A549 (cell line): ENCODE results near the gene ALDH5A1. TPM values are rescaled to one million over a fixed set of nuclear protein-coding genes. Genes with fewer than 3 reads are reported as not detected.

Experiments used
- ATAC-seq, 2 experiments: fragments of 200-7000 bp in 1 of 2; fragments of >200 bp in 1 of 2; cut with Nextera tagmentation in 1 of 2; cut with Tn5 transposase in 1 of 2; 3 replicates each; pipeline versions ENCODE4 v1.8.0 to v1.9.1; 2018 to 2020; ENCODE audit warnings: mild to moderate bottlenecking in 1 of 2, moderate library complexity in 1 of 2
- CTCF ChIA-PET: fragments of 300-600 bp; sonication (Branson Sonifier 250); formaldehyde crosslinking; extraction: SDS; loops from one replicate; lab custom pipeline; 2021; ENCODE audit warnings: antibody characterized with exemption, inconsistent platforms; lab: Yijun Ruan, JAX
- POLR2A ChIA-PET: fragments of 350-600 bp; formaldehyde crosslinking; extraction: SDS; loops from one replicate; lab custom pipeline; 2021; ENCODE audit warnings: antibody characterized with exemption, inconsistent platforms; lab: Yijun Ruan, JAX
- DNase-seq, 2 experiments: peaks; one replicate each; pipeline versions ENCODE4 v3.0.0 to v3.0.0-alpha.2; 2011 to 2016; ENCODE audit warnings: low read depth in 1 of 2, low spot score in 1 of 2
- FAIRE-seq: peaks from 2 replicates; lab custom pipeline; 2011; peaks lifted over from hg19 to GRCh38; lab: Jason Lieb, UNC
- H3K27ac ChIP-seq, 2 experiments: fragments of >200 bp; sonication (Bioruptor Twin); formaldehyde crosslinking; 3 replicates each; pipeline ENCODE4 v1.5.1; 2016 to 2017
- H3K4me1 ChIP-seq: fragments of >200 bp; sonication (Bioruptor Twin); formaldehyde crosslinking; 3 replicates; pipeline ENCODE4 v1.6.1; 2016
- H3K4me2 ChIP-seq: fragments of >200 bp; sonication (Bioruptor Twin); formaldehyde crosslinking; 3 replicates; pipeline ENCODE4 v1.6.1; 2016
- H3K4me3 ChIP-seq: fragments of >200 bp; sonication (Bioruptor Twin); formaldehyde crosslinking; 3 replicates; pipeline ENCODE4 v1.5.1; 2016
- H3K9me3 ChIP-seq: fragments of >200 bp; sonication (Bioruptor Twin); formaldehyde crosslinking; 3 replicates; pipeline ENCODE4 v1.6.1; 2016
- BHLHE40 ChIP-seq: IDR thresholded peaks from 2 replicates; pipeline ENCODE4 v1.6.1; 2012; ENCODE audit warnings: low read depth, low read length, inconsistent platforms
- CBX8 ChIP-seq: fragments of 200-600 bp; sonication (generic); IDR thresholded peaks from 2 replicates; pipeline ENCODE4 v1.6.1; 2016
- CHD2 ChIP-seq: fragments of 150-350 bp; IDR thresholded peaks from 2 replicates; pipeline ENCODE4 v1.6.1; 2014; ENCODE audit warnings: low read length; ENCODE audit not compliant: partially characterized antibody
- CHD4 ChIP-seq: fragments of 200-600 bp; sonication (generic); IDR thresholded peaks from 2 replicates; pipeline ENCODE4 v1.6.1; 2016; ENCODE audit warnings: antibody characterized with exemption, mild to moderate bottlenecking, borderline replicate concordance
- EHF ChIP-seq: fragments of 250-450 bp; sonication (Bioruptor Pico); IDR thresholded peaks from 2 replicates; pipeline ENCODE4 v1.5.0; 2020; ENCODE audit warnings: mild to moderate bottlenecking
- EHMT2 ChIP-seq: fragments of 200-600 bp; sonication (generic); IDR thresholded peaks from 2 replicates; pipeline ENCODE4 v1.6.1; 2016; ENCODE audit warnings: antibody characterized with exemption, low read depth, mild to moderate bottlenecking, moderate library complexity
- EP300 ChIP-seq, 2 experiments: fragments of >200 bp; sonication (Bioruptor Twin); formaldehyde crosslinking; IDR thresholded peaks; 2 replicates in 1 of 2; 3 replicates in 1 of 2; pipeline ENCODE4 v1.6.1; 2016 to 2017
- FOSL2 ChIP-seq, 2 experiments: fragments of 450-650 bp in 1 of 2; fragments of >200 bp in 1 of 2; sonication (Bioruptor Twin) in 1 of 2; formaldehyde crosslinking; IDR thresholded peaks; 2 replicates each; pipeline versions ENCODE4 v1.5.0 to v1.6.1; 2016 to 2020; ENCODE audit warnings: mild to moderate bottlenecking in 1 of 2, moderate library complexity in 1 of 2
- FOXS1 ChIP-seq: fragments of 250-450 bp; sonication (Bioruptor Pico); IDR thresholded peaks from 2 replicates; pipeline ENCODE4 v1.5.0; 2020; ENCODE audit warnings: mild to moderate bottlenecking, moderate library complexity
- HOXB13 ChIP-seq: fragments of 250-450 bp; sonication (Bioruptor Pico); IDR thresholded peaks from 2 replicates; pipeline ENCODE4 v1.5.0; 2020; ENCODE audit warnings: low read depth, mild to moderate bottlenecking, moderate library complexity
- HOXB5 ChIP-seq: fragments of 250-450 bp; sonication (Bioruptor Pico); IDR thresholded peaks from 2 replicates; pipeline ENCODE4 v1.5.0; 2020; ENCODE audit warnings: mild to moderate bottlenecking, moderate library complexity
- JUNB ChIP-seq: fragments of >200 bp; sonication (Bioruptor Twin); formaldehyde crosslinking; IDR thresholded peaks from 2 replicates; pipeline ENCODE4 v1.6.1; 2016
- KDM1A ChIP-seq: fragments of 200-600 bp; sonication (generic); IDR thresholded peaks from 2 replicates; pipeline ENCODE4 v1.6.1; 2016; ENCODE audit warnings: low read depth, mild to moderate bottlenecking
- KDM5A ChIP-seq: fragments of 200-600 bp; sonication (generic); IDR thresholded peaks from 2 replicates; pipeline ENCODE4 v1.6.1; 2016; ENCODE audit warnings: antibody characterized with exemption, mild to moderate bottlenecking
- MAFK ChIP-seq: fragments of 450-650 bp; IDR thresholded peaks from 2 replicates; pipeline ENCODE4 v1.6.1; 2014; ENCODE audit not compliant: partially characterized antibody
- NFE2L2 ChIP-seq: fragments of 150-350 bp; conservative IDR thresholded peaks from 2 replicates; pipeline ENCODE4 v1.6.1; 2014; ENCODE audit warnings: low read length
- PHF8 ChIP-seq: fragments of 200-600 bp; sonication (generic); IDR thresholded peaks from 2 replicates; pipeline ENCODE4 v1.6.1; 2016; ENCODE audit warnings: low read depth, mild to moderate bottlenecking, antibody characterized with exemption, moderate library complexity, borderline replicate concordance
- POLR2A ChIP-seq: IDR thresholded peaks from 2 replicates; pipeline ENCODE4 v1.6.1; 2012; ENCODE audit warnings: mild to moderate bottlenecking, low read length
- POLR2AphosphoS2 ChIP-seq: conservative IDR thresholded peaks from 2 replicates; pipeline ENCODE4 v1.6.1; 2012; ENCODE audit warnings: low read length, improper control_type of control experiment, inconsistent platforms
- RAD21 ChIP-seq, 2 experiments: fragments of >200 bp in 1 of 2; sonication (Bioruptor Twin) in 1 of 2; formaldehyde crosslinking in 1 of 2; IDR thresholded peaks in 1 of 2; conservative IDR thresholded peaks in 1 of 2; 2 replicates in 1 of 2; 3 replicates in 1 of 2; pipeline ENCODE4 v1.6.1; 2012 to 2018; ENCODE audit warnings: inconsistent platforms in 1 of 2
- RARB ChIP-seq: fragments of 250-450 bp; sonication (Bioruptor Pico); IDR thresholded peaks from 2 replicates; pipeline ENCODE4 v1.8.0; 2021; ENCODE audit warnings: mild to moderate bottlenecking, moderate library complexity
- RCOR1 ChIP-seq: fragments of 150-350 bp; IDR thresholded peaks from 2 replicates; pipeline ENCODE4 v1.6.1; 2014; ENCODE audit warnings: antibody characterized with exemption, low read length, low read depth
- RFX5 ChIP-seq: fragments of 450-650 bp; IDR thresholded peaks from 2 replicates; pipeline ENCODE4 v1.7.1; 2014; ENCODE audit warnings: antibody characterized with exemption, mild to moderate bottlenecking, moderate library complexity
- SREBF2 ChIP-seq: fragments of 450-650 bp; IDR thresholded peaks from 2 replicates; pipeline ENCODE4 v1.6.1; 2014; ENCODE audit warnings: mild to moderate bottlenecking, moderate library complexity
- TFCP2L1 ChIP-seq: fragments of 250-450 bp; sonication (Bioruptor Pico); IDR thresholded peaks from 2 replicates; pipeline ENCODE4 v1.5.0; 2021; ENCODE audit warnings: mild to moderate bottlenecking
- TP53 ChIP-seq: fragments of 250-450 bp; sonication (Bioruptor Pico); IDR thresholded peaks from 2 replicates; pipeline ENCODE4 v1.5.0; 2021; ENCODE audit warnings: mild to moderate bottlenecking, moderate library complexity
- ZFP36 ChIP-seq: fragments of 450-650 bp; IDR thresholded peaks from 2 replicates; pipeline ENCODE4 v1.6.1; 2014; ENCODE audit warnings: borderline replicate concordance; ENCODE audit not compliant: partially characterized antibody
- ZNF302 ChIP-seq: fragments of 250-450 bp; sonication (Bioruptor Pico); IDR thresholded peaks from 2 replicates; pipeline ENCODE4 v1.9.0; 2021; ENCODE audit warnings: inconsistent platforms, mild to moderate bottlenecking, moderate library complexity
- ZSCAN20 ChIP-seq: fragments of 250-450 bp; sonication (Bioruptor Pico); IDR thresholded peaks from 2 replicates; pipeline ENCODE4 v1.8.0; 2022; ENCODE audit warnings: mild to moderate bottlenecking, moderate library complexity
- WGBS: methylation state at CpG from one replicate; pipeline ENCODE4 v1.1.6; 2017; ENCODE audit errors: missing lambda C conversion rate; 5-methylcytosine and 5-hydroxymethylcytosine counted together
- polyA plus RNA-seq, 4 experiments: library from polyadenylated mRNA; depleted of rRNA in 3 of 4; stranded (reverse); fragments of >200 nt; fragmentation: RNase III in 1 of 4; extraction: RNeasy Plus Mini Kit Qiagen cat#74134 plus additional on column Dnase treatment in 1 of 4; gene quantifications; 2 replicates in 3 of 4; 3 replicates in 1 of 4; pipeline ENCODE4 v1.2.3, GENCODE V29; 2011 to 2017
- TF ChIP-seq, protein P1 (sequence below): fragments of 450-650 bp; IDR thresholded peaks from 2 replicates; pipeline ENCODE4 v1.6.1; 2014; ENCODE audit warnings: antibody characterized with exemption
- TF ChIP-seq, protein P2 (sequence below): IDR thresholded peaks from 2 replicates; pipeline ENCODE4 v1.6.1; 2012; ENCODE audit warnings: low read depth, borderline replicate concordance
- TF ChIP-seq, protein P3 (sequence below): IDR thresholded peaks from 2 replicates; pipeline ENCODE4 v1.6.1; 2012
- TF ChIP-seq, protein P4 (sequence below): IDR thresholded peaks from 2 replicates; pipeline ENCODE4 v1.6.1; 2012

ALDH5A1 gene
- polyA plus RNA-seq, 2 of the 4 experiments (the other 2 are of a cell fraction), result 6.9 to 10.9 TPM

DNA sequence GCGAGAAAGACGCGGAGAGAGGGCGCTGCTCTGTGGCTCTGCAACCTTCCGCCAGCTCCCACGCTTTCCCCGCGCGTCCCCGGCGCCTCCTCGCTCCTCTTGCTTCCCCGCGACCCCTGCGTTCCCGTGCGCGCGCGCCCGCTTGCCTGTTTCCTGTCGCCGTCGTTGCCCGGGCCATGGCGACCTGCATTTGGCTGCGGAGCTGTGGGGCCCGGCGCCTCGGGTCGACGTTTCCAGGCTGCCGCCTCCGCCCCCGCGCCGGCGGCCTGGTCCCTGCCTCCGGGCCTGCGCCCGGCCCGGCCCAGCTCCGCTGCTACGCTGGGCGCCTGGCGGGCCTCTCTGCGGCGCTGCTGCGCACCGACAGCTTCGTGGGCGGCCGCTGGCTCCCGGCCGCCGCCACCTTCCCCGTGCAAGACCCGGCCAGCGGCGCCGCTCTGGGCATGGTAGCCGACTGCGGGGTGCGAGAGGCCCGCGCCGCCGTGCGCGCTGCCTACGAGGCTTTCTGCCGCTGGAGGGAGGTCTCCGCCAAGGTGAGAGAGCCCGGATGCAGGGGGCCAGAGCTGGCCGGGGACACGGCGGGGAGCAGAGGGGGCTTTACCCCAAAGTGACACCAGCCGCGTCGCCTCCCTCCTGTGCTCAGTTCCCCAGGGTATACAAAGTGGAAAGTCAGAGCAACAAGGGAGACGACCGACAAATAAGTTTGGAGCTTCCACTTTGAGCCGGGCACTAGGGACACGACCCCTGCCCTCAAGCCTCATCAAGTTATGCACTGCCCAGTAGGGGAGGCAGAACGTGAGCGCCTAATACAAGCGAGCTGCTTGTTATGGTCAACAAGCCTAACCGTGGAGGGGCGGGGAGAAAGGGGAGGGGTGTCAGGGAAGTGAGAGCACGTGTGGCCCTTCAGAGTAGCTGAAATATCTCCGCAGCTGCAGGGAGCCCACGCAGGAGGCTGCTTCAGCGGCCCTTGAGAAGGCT, at the start of gene ALDH5A1 (continued):
- TF ChIP-seq FOXS1 (CRISPR knock-in tag) (no peak), HOXB13 (CRISPR knock-in tag) (no peak)
- TF ChIP-seq, all 56 proteins: peak for 5

DNA sequence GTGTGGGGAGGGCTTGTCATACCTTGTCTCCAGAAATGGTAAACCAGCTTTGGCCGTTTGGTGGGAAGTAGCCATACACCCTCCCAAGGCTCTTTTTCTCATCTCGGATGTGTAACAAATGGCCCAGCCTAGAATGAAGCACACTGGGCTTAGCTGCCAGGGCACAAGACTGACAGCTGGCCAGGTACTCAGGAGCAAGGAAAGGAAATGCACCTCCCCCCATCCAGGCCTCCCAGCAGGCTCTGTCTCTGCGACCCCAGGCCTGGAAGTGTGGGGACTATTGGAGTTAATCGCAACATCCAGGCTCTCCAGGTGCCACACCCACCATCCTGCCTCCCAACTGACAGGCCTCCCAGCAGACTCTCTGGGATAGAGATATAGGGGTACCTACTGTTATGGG, 49.1 kb upstream of the ALDH5A1 start:
- POLR2A ChIA-PET, result no interaction called here
- H3K27ac ChIP-seq, result no peak overlapping the region
- no peak for ATAC-seq
- no peak overlapping the region for H3K4me2 ChIP-seq
- no peak overlapping the region for H3K4me3 ChIP-seq
- no peak for FAIRE-seq
- H3K4me1 ChIP-seq, result no peaks in the 10 kb centered on the region
- H3K9me3 ChIP-seq, result no peaks in the 10 kb centered on the region
- CTCF ChIA-PET, result no interaction called here
- TF ChIP-seq, protein P1, sequence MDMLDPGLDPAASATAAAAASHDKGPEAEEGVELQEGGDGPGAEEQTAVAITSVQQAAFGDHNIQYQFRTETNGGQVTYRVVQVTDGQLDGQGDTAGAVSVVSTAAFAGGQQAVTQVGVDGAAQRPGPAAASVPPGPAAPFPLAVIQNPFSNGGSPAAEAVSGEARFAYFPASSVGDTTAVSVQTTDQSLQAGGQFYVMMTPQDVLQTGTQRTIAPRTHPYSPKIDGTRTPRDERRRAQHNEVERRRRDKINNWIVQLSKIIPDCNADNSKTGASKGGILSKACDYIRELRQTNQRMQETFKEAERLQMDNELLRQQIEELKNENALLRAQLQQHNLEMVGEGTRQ, result no peak
- TF ChIP-seq CBX8 (no peak), EHMT2 (no peak), RCOR1 (no peak), POLR2A (no peak), KDM5A (no peak)
- TF ChIP-seq, protein P2, sequence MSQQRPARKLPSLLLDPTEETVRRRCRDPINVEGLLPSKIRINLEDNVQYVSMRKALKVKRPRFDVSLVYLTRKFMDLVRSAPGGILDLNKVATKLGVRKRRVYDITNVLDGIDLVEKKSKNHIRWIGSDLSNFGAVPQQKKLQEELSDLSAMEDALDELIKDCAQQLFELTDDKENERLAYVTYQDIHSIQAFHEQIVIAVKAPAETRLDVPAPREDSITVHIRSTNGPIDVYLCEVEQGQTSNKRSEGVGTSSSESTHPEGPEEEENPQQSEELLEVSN, result no peak
- DNase-seq, result no peak
- 88% methylated on average over 2 of the region's 4 CpGs for WGBS

DNA sequence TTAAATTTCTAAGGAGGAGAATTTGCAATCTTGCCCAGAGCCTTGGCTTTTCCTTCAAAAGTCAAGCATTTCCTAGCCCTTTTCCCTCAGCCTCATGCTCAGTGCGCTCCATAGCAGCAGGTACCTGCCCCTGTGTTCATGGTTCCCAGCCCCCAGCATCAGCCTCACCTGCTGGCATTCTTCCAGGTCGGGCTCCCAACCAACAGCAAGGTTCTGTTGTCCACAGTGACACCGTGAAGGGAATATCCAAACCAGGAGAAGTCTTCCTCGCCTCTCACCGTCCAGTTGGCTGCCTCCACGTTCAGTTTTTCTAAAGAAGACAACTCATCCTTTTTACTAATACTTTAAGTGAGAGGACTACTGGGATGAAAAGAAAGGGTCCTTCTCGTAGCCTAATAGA, 48.1 kb upstream of the ALDH5A1 start:
- CTCF ChIA-PET, result no interaction called here
- DNase-seq (no peak), ATAC-seq (no peak), FAIRE-seq (no peak)
- H3K4me1 ChIP-seq, result no peaks in the 10 kb centered on the region
- H3K9me3 ChIP-seq, result no peaks in the 10 kb centered on the region
- no peak overlapping the region for H3K27ac ChIP-seq
- no peak overlapping the region for H3K4me2 ChIP-seq
- WGBS, result 66% methylated on average over 7 of the region's 7 CpGs
- TF ChIP-seq CHD4, result no peak
- no peak for TF ChIP-seq CBX8
- no peak for TF ChIP-seq POLR2AphosphoS2
- TF ChIP-seq TFCP2L1, result no peak
- no peak for TF ChIP-seq EHF (CRISPR knock-in tag)
- TF ChIP-seq JUNB, result no peak
- TF ChIP-seq FOSL2 (IDR thresholded peaks at IDR 0.05), result no peak
- TF ChIP-seq FOSL2 (CRISPR knock-in tag; IDR thresholded peaks at IDR 0.05), result no peak
- TF ChIP-seq, protein P3, sequence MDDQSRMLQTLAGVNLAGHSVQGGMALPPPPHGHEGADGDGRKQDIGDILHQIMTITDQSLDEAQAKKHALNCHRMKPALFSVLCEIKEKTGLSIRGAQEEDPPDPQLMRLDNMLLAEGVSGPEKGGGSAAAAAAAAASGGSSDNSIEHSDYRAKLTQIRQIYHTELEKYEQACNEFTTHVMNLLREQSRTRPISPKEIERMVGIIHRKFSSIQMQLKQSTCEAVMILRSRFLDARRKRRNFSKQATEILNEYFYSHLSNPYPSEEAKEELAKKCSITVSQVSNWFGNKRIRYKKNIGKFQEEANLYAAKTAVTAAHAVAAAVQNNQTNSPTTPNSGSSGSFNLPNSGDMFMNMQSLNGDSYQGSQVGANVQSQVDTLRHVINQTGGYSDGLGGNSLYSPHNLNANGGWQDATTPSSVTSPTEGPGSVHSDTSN, result no peak
- no peak for TF ChIP-seq ZSCAN20 (CRISPR knock-in tag)
- no peak for TF ChIP-seq ZFP36
- TF ChIP-seq, protein P4, sequence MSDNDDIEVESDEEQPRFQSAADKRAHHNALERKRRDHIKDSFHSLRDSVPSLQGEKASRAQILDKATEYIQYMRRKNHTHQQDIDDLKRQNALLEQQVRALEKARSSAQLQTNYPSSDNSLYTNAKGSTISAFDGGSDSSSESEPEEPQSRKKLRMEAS, result no peak
- no peak for TF ChIP-seq EHMT2
- POLR2A ChIA-PET, result no interaction called here
- no peak overlapping the region for H3K4me3 ChIP-seq

DNA sequence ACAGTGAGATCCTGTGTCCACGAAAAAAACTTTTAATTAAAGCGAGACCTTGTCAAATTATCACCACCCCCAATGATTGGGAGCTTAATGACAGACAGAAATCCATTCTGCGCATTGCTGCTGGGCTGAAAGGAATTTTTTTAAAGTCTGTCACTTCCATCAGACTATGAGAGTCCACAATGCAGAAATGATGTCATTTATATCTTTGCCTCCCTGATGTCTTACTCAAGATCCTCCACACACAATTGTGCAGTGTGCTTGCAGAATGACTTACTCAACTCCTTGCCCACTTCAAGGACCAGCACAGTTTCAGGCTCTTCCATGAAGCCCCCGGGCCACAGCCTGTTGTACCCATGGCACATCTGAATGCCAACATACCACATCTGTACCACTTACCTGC, 46.4 kb upstream of the ALDH5A1 start:
- FAIRE-seq, result no peak
- no peak for DNase-seq
- Histone ChIP-seq H3K4me3 (no peak overlapping the region), H3K27ac (no peak overlapping the region), H3K9me3 (no peaks in the 10 kb centered on the region), H3K4me1 (no peaks in the 10 kb centered on the region), H3K4me2 (no peak overlapping the region)
- ChIA-PET POLR2A (no interaction called here), CTCF (no interaction called here)
- no peak for ATAC-seq
- 58% methylated on average over 4 of the region's 4 CpGs for WGBS
- TF ChIP-seq HOXB5 (no peak), TP53 (no peak), RCOR1 (no peak), RAD21 (conservative IDR thresholded peaks at IDR 0.05 in 1 of 2, IDR thresholded peaks at IDR 0.05 in 1 of 2) (no peak), ZNF302 (CRISPR knock-in tag) (no peak), FOSL2 (IDR thresholded peaks at IDR 0.05) (no peak), FOSL2 (CRISPR knock-in tag; IDR thresholded peaks at IDR 0.05) (no peak), EP300 (IDR thresholded peaks at IDR 0.05) (no peak), NFE2L2 (no peak), CHD4 (no peak), RARB (CRISPR knock-in tag) (no peak), KDM1A (no peak), MAFK (no peak), PHF8 (no peak), EHF (CRISPR knock-in tag) (no peak), BHLHE40 (no peak), SREBF2 (no peak), RFX5 (no peak), CHD2 (no peak)
